ENCODE measurements around the gene CHST3. TPM values are rescaled to one million over a fixed set of nuclear protein-coding genes. Genes with fewer than 3 reads are reported as not detected.
"Not testable (repeated sequence)": the region's sequence is repeated elsewhere in the genome, so short reads cannot be mapped to it uniquely, and the experiment has no call there.

Gene CHST3
- polyA plus RNA-seq, 1 donor (not counting 4 experiments of a cell fraction or from before 2014, with no cell fraction given) = 12.0 TPM

GRCh38 chr10:71984809-71985388 is 20.7 kb downstream of the CHST3 start:
- no peak overlapping the region for H3K4me3 ChIP-seq (ENCODE audit: control insufficient read depth in 2 of 3, extremely low read depth in 1 of 3, insufficient read depth in 2 of 3, low read depth in 1 of 3, low read length in 3 of 3)
- dilution Hi-C loops (cut with MboI; ENCODE audit: extremely low pct_ligation_motif_present, low sequenced_read_pairs) = no loop called here
- no peak for DNase-seq (ENCODE audit: low read depth, low spot score)
- peaks cover 82% of the 10 kb centered on the region for H3K79me2 ChIP-seq (ENCODE audit: control insufficient read depth, insufficient read depth, low read length)
- peaks cover 1% of the 10 kb centered on the region for H3K9me3 ChIP-seq (ENCODE audit: control insufficient read depth, low read depth, low read length)
- no peak overlapping the region for H3K4me2 ChIP-seq (ENCODE audit: control insufficient read depth, extremely low read depth, insufficient read depth, low read depth, low read length)
- H3K36me3 ChIP-seq (ENCODE audit: control insufficient read depth in 2 of 2, extremely low read depth in 1 of 2, insufficient read depth in 2 of 2, low read length in 2 of 2) = peaks cover 7 to 19% of the 10 kb centered on the region in 2 experiments
- peaks cover 6% of the 10 kb centered on the region for H4K20me1 ChIP-seq (ENCODE audit: control insufficient read depth, extremely low read depth, insufficient read depth, low read length)
- H2AFZ ChIP-seq (ENCODE audit: control insufficient read depth, low read length) = no peak overlapping the region
- peaks cover 11% of the 10 kb centered on the region for H3K4me1 ChIP-seq (ENCODE audit: control insufficient read depth, extremely low read depth, insufficient read depth, low read length)
- no peak for FAIRE-seq
- H3K27ac ChIP-seq (ENCODE audit: control insufficient read depth, insufficient read depth, low read length) = no peak overlapping the region
- no peaks in the 10 kb centered on the region for H3K27me3 ChIP-seq (ENCODE audit: control insufficient read depth, extremely low read depth, insufficient read depth, low read length)
- no peak overlapping the region for H3K9ac ChIP-seq (ENCODE audit: control insufficient read depth, extremely low read depth, insufficient read depth, low read length)
- peaks cover 7% of the 10 kb centered on the region for H3K9me1 ChIP-seq (ENCODE audit: control insufficient read depth, extremely low read depth, insufficient read depth, low read length)
- no peak for TF ChIP-seq EZH2 (IDR thresholded peaks at IDR 0.05; ENCODE audit: low read length)
- TF ChIP-seq CTCF (optimal IDR thresholded peaks at IDR 0.05 in 1 of 3, IDR thresholded peaks at IDR 0.05 in 1 of 3, conservative IDR thresholded peaks at IDR 0.05 in 1 of 3; ENCODE audit: extremely low read depth in 1 of 3, insufficient read depth in 2 of 3, low read length in 3 of 3) = no peak

DNA sequence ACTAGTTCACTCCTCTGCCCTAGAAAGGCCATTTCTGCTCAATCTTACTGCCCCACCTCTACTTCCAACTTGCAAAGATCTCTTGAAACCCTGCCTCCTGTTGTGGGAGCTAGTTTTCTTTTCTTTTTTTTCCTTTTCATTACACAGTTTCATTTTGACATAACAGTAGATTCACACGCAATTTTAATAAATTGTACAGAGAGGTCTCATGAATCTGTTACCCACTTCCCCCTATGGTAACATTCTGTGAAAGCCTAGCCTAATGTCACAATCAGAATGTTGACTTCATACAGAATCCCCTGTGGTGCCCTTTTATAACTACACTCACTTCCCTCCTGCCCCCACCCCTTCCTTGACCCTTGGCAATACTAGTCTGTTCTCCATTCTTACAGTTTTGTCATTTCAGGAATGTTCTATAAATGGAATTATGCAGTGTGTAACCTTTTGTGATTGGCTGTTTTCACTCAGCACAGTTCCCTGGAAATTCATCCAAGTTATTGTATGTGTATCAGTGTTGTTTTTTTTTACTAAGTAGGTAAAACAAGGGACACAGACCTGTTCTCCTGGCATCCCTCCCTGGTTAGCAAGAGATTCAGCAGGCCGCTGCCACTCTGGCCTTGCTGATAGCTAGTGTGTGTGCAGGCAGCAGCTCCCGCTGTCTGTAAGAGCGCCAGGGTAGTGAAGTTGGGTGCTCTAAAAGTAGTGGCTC is 21.5 kb downstream of the CHST3 start:
- H3K4me1 ChIP-seq (ENCODE audit: control insufficient read depth, extremely low read depth, insufficient read depth, low read length) = peaks cover 11% of the 10 kb centered on the region
- no peak overlapping the region for H3K4me3 ChIP-seq (ENCODE audit: control insufficient read depth in 2 of 3, extremely low read depth in 1 of 3, insufficient read depth in 2 of 3, low read depth in 1 of 3, low read length in 3 of 3)
- no peak for FAIRE-seq
- peaks cover 6% of the 10 kb centered on the region for H4K20me1 ChIP-seq (ENCODE audit: control insufficient read depth, extremely low read depth, insufficient read depth, low read length)
- no peak for TF ChIP-seq EZH2 (IDR thresholded peaks at IDR 0.05; ENCODE audit: low read length)
- TF ChIP-seq CTCF (optimal IDR thresholded peaks at IDR 0.05 in 1 of 3, IDR thresholded peaks at IDR 0.05 in 1 of 3, conservative IDR thresholded peaks at IDR 0.05 in 1 of 3; ENCODE audit: extremely low read depth in 1 of 3, insufficient read depth in 2 of 3, low read length in 3 of 3) = no peak
- peaks cover 7 to 19% of the 10 kb centered on the region in 2 experiments for H3K36me3 ChIP-seq (ENCODE audit: control insufficient read depth in 2 of 2, extremely low read depth in 1 of 2, insufficient read depth in 2 of 2, low read length in 2 of 2)
- dilution Hi-C loops (cut with MboI; ENCODE audit: extremely low pct_ligation_motif_present, low sequenced_read_pairs) = no loop called here
- no peak for DNase-seq (ENCODE audit: low read depth, low spot score)
- H3K4me2 ChIP-seq (ENCODE audit: control insufficient read depth, extremely low read depth, insufficient read depth, low read depth, low read length) = no peak overlapping the region
- no peak overlapping the region for H3K9ac ChIP-seq (ENCODE audit: control insufficient read depth, extremely low read depth, insufficient read depth, low read length)
- H3K9me1 ChIP-seq (ENCODE audit: control insufficient read depth, extremely low read depth, insufficient read depth, low read length) = peaks cover 7% of the 10 kb centered on the region
- H3K79me2 ChIP-seq (ENCODE audit: control insufficient read depth, insufficient read depth, low read length) = peaks cover 76% of the 10 kb centered on the region
- peaks cover 1% of the 10 kb centered on the region for H3K9me3 ChIP-seq (ENCODE audit: control insufficient read depth, low read depth, low read length)
- H2AFZ ChIP-seq (ENCODE audit: control insufficient read depth, low read length) = no peak overlapping the region
- H3K27ac ChIP-seq (ENCODE audit: control insufficient read depth, insufficient read depth, low read length) = no peak overlapping the region
- H3K27me3 ChIP-seq (ENCODE audit: control insufficient read depth, extremely low read depth, insufficient read depth, low read length) = no peaks in the 10 kb centered on the region

DNA sequence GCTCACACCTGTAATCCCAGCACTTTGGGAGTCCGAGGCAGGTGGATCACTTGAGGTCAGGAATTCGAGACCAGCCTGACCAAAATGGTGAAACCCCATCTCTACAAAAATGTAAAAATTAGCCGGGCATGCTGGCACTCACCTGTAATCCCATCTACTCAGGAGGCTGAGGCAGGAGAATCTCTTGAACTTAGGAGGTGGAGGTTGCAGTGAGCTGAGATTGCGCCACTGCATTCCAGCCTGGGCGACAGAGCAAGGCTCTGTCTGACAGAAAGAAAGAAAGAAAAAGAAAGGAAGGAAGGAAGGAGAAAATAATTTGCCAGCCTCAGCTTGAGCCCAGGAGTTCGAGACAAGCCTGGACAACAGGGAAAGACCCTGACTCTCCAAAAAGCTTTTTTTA is 24.7 kb downstream of the CHST3 start:
- H3K9ac ChIP-seq (ENCODE audit: control insufficient read depth, extremely low read depth, insufficient read depth, low read length); H3K4me2 ChIP-seq (ENCODE audit: control insufficient read depth, extremely low read depth, insufficient read depth, low read depth, low read length); H3K9me3 ChIP-seq (ENCODE audit: control insufficient read depth, low read depth, low read length); H3K4me3 ChIP-seq (ENCODE audit: control insufficient read depth in 2 of 3, extremely low read depth in 1 of 3, insufficient read depth in 2 of 3, low read depth in 1 of 3, low read length in 3 of 3); H3K9me1 ChIP-seq (ENCODE audit: control insufficient read depth, extremely low read depth, insufficient read depth, low read length); dilution Hi-C loops (cut with MboI; ENCODE audit: extremely low pct_ligation_motif_present, low sequenced_read_pairs); H3K27ac ChIP-seq (ENCODE audit: control insufficient read depth, insufficient read depth, low read length); DNase-seq (ENCODE audit: low read depth, low spot score); H4K20me1 ChIP-seq (ENCODE audit: control insufficient read depth, extremely low read depth, insufficient read depth, low read length); FAIRE-seq; H3K4me1 ChIP-seq (ENCODE audit: control insufficient read depth, extremely low read depth, insufficient read depth, low read length); H3K27me3 ChIP-seq (ENCODE audit: control insufficient read depth, extremely low read depth, insufficient read depth, low read length); H2AFZ ChIP-seq (ENCODE audit: control insufficient read depth, low read length): not testable (repeated sequence)
- Histone ChIP-seq H3K79me2 (ENCODE audit: control insufficient read depth, insufficient read depth, low read length) (peaks cover 71% of the 10 kb centered on the region), H3K36me3 (ENCODE audit: control insufficient read depth in 2 of 2, extremely low read depth in 1 of 2, insufficient read depth in 2 of 2, low read length in 2 of 2) (peaks cover 0 to 14% of the 10 kb centered on the region in 2 experiments)

Data from keratinocyte (primary cell).